Measurements from ENCODE around the gene UPF2. TPM values are rescaled to one million over a fixed set of nuclear protein-coding genes. Genes with fewer than 3 reads are reported as not detected.
A peak's percentile ranks its signal among the peaks of the same experiment; 100 is the strongest.

Gene UPF2
- total RNA-seq, 4 donors from 2014 or later, result 12.9 to 22.3 (median 17.8) TPM

GRCh38 chr10:11876805-11877590 is 165.6 kb downstream of the UPF2 start:
- H3K27me3 ChIP-seq, result no peaks in the 10 kb centered on the region
- no peak overlapping the region for H3K4me3 ChIP-seq
- intact Hi-C loops (cut with DNase I), result no loop called here
- 85 to 87% methylated on average over 7 to 15 of the region's 19 CpGs for WGBS, 2 donors
- peak overlapping the region; percentile 79 to 91 (median 87) for H3K27ac ChIP-seq
- H3K9me3 ChIP-seq, result no peaks in the 10 kb centered on the region
- no peaks in the 10 kb centered on the region for H3K36me3 ChIP-seq
- H3K4me1 ChIP-seq, result peaks cover 26 to 72% (median 35%) of the 10 kb centered on the region in 3 donors
- TF ChIP-seq POLR2A (IDR thresholded peaks at IDR 0.05), result no peak
- TF ChIP-seq CTCF (IDR thresholded peaks at IDR 0.05), result no peak
- DNase-seq, result no peak

DNA sequence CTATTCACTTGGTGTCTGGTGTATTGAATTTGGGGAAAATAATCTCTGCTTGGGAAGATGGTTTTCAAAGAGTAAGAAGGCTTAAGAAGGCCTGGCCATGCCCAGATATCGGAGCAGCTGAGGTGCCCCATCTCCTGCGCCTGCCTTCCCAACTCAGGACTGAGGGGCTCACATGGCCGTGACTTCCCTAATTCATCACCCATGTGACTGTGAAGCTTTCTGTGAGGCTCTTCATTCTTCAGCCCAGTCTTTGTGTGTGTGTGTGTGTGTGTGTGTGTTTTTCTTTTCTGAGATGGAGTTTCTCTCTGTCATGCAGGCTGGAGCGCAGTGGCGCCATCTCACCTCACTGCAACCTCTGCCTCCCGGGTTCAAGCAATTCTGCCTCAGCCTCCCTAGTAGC is 166.3 kb downstream of the UPF2 start:
- Histone ChIP-seq H3K27ac (peak overlapping the region; percentile 79 to 91 (median 87)), H3K4me1 (peaks cover 26 to 72% (median 29%) of the 10 kb centered on the region in 3 donors), H3K4me3 (no peak overlapping the region), H3K9me3 (no peaks in the 10 kb centered on the region), H3K27me3 (no peaks in the 10 kb centered on the region), H3K36me3 (no peaks in the 10 kb centered on the region)
- no peak for DNase-seq
- intact Hi-C loops (cut with DNase I), result no loop called here
- WGBS, 2 donors, result 86 to 88% methylated on average over 6 of the region's 6 CpGs
- TF ChIP-seq CTCF (IDR thresholded peaks at IDR 0.05) (no peak), POLR2A (IDR thresholded peaks at IDR 0.05) (no peak)

GRCh38 chr10:11875494-11876281 is 166.9 kb downstream of the UPF2 start:
- Histone ChIP-seq H3K27ac (peak overlapping the region; percentile 86 to 93 (median 90)), H3K36me3 (no peaks in the 10 kb centered on the region), H3K4me1 (peaks cover 26 to 72% (median 28%) of the 10 kb centered on the region in 3 donors), H3K9me3 (no peaks in the 10 kb centered on the region), H3K4me3 (peak overlapping the region in 1 of 4 donors; percentile 1), H3K27me3 (no peaks in the 10 kb centered on the region)
- 48 to 54% methylated on average over 2 to 10 of the region's 17 CpGs for WGBS, 2 donors
- DNase-seq, result peak; percentile 11
- intact Hi-C loops (cut with DNase I), result no loop called here
- no peak for TF ChIP-seq POLR2A (IDR thresholded peaks at IDR 0.05)
- TF ChIP-seq CTCF (IDR thresholded peaks at IDR 0.05), result no peak

GRCh38 chr10:11874568-11875493 is 167.8 kb downstream of the UPF2 start:
- no peak for TF ChIP-seq POLR2A (IDR thresholded peaks at IDR 0.05)
- WGBS, 2 donors, result 7 to 24% methylated on average over 8 to 14 of the region's 20 CpGs
- no peak for DNase-seq

GRCh38 chr10:11871466-11871865 is 171.1 kb downstream of the UPF2 start:
- 34 to 47% methylated on average over 9 of the region's 9 CpGs for WGBS, 2 donors
- peaks cover 25 to 60% (median 26%) of the 10 kb centered on the region in 3 donors for H3K4me1 ChIP-seq
- H3K9me3 ChIP-seq, result no peaks in the 10 kb centered on the region
- intact Hi-C loops (cut with DNase I), result no loop called here
- H3K36me3 ChIP-seq, result peaks cover 0 to 39% (median 0%) of the 10 kb centered on the region in 3 donors
- H3K27me3 ChIP-seq, result no peaks in the 10 kb centered on the region
- H3K4me3 ChIP-seq, result no peak overlapping the region
- DNase-seq, result no peak
- no peak for TF ChIP-seq CTCF (IDR thresholded peaks at IDR 0.05)
- TF ChIP-seq POLR2A (IDR thresholded peaks at IDR 0.05), result no peak
- H3K27ac ChIP-seq, result peak overlapping the region in 2 of 4 donors; percentile 56 to 57

More at GRCh38 chr10:11874568-11875493, 167.8 kb downstream of the UPF2 start:
- Histone ChIP-seq H3K4me3 (peak overlapping the region in 3 of 4 donors; percentile 1 to 35 (median 17)), H3K36me3 (peaks cover 0 to 7% (median 0%) of the 10 kb centered on the region in 3 donors), H3K4me1 (peaks cover 26 to 72% (median 29%) of the 10 kb centered on the region in 3 donors), H3K27me3 (no peaks in the 10 kb centered on the region), H3K27ac (peak overlapping the region; percentile 86 to 93 (median 90)), H3K9me3 (no peaks in the 10 kb centered on the region)
- intact Hi-C loops (cut with DNase I), result no loop called here
